ENCODE measurements around the gene NOS1. TPM values are rescaled to one million over a fixed set of nuclear protein-coding genes. Genes with fewer than 3 reads are reported as not detected.

NOS1 gene
- total and polyA plus RNA-seq, 2 of the 8 experiments (the other 6 are each of a cell fraction or from before 2014, with no cell fraction given) = 1.5 to 2.0 TPM

GRCh38 chr12:117225179-117225578, 136.2 kb downstream of the NOS1 start (continued):
- TF ChIP-seq CHD7 (IDR thresholded peaks at IDR 0.05; ENCODE audit: insufficient replicate concordance, low read length) (no peak), SAP30 (IDR thresholded peaks at IDR 0.05; ENCODE audit: insufficient read depth, insufficient replicate concordance, low read length) (no peak), TAF7 (optimal IDR thresholded peaks at IDR 0.05; ENCODE audit: borderline replicate concordance, low read depth, low read length) (no peak), POU5F1 (IDR thresholded peaks at IDR 0.05; ENCODE audit: low read depth, low read length) (no peak), ATF3 (IDR thresholded peaks at IDR 0.05; ENCODE audit: insufficient read depth, low read depth, low read length) (no peak), JUN (IDR thresholded peaks at IDR 0.05; ENCODE audit: low read depth, low read length) (no peak), BACH1 (IDR thresholded peaks at IDR 0.05; ENCODE audit: low read length) (no peak), NANOG (IDR thresholded peaks at IDR 0.05; ENCODE audit: insufficient read depth, low read depth, low read length, poor library complexity, severe bottlenecking) (no peak)
- TF ChIP-seq, protein P1, sequence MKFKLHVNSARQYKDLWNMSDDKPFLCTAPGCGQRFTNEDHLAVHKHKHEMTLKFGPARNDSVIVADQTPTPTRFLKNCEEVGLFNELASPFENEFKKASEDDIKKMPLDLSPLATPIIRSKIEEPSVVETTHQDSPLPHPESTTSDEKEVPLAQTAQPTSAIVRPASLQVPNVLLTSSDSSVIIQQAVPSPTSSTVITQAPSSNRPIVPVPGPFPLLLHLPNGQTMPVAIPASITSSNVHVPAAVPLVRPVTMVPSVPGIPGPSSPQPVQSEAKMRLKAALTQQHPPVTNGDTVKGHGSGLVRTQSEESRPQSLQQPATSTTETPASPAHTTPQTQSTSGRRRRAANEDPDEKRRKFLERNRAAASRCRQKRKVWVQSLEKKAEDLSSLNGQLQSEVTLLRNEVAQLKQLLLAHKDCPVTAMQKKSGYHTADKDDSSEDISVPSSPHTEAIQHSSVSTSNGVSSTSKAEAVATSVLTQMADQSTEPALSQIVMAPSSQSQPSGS (IDR thresholded peaks at IDR 0.05; ENCODE audit: low read length) = no peak

Data from H1 (cell line).